Upper lobe of left lung (tissue), 6 donors: ENCODE measurements around the gene FKBP7. TPM values are rescaled to one million over a fixed set of nuclear protein-coding genes. Genes with fewer than 3 reads are reported as not detected.

Source experiments
- ATAC-seq, 2 donors: fragments of 200-7000 bp; cut with Tn5 transposase; one replicate each; pipeline ENCODE4 v1.9.1; 2022; ENCODE audit warnings: mild to moderate bottlenecking in 2 of 2, moderate library complexity in 2 of 2; ENCODE audit not compliant: low FRiP score in 2 of 2
- DNase-seq, 2 donors: peaks; one replicate each; pipeline ENCODE4 v3.0.0-alpha.2; 2019 to 2020
- H3K27ac ChIP-seq, 4 donors: fragments of 200-600 bp; sonication (generic); one replicate each; pipeline ENCODE4 v1.5.1; 2016 to 2019
- H3K27me3 ChIP-seq, 4 donors: fragments of 200-600 bp; sonication (generic); one replicate each; pipeline ENCODE4 v1.5.1; 2017 to 2019
- H3K36me3 ChIP-seq, 4 donors: fragments of 200-600 bp; sonication (generic); one replicate each; pipeline ENCODE4 v1.5.1; 2016 to 2019
- H3K4me1 ChIP-seq, 4 donors: fragments of 200-600 bp; sonication (generic); one replicate each; pipeline ENCODE4 v1.5.1; 2018 to 2019
- H3K4me3 ChIP-seq, 4 donors: fragments of 200-600 bp; sonication (generic); one replicate each; pipeline ENCODE4 v1.5.1; 2017 to 2019; ENCODE audit warnings: mild to moderate bottlenecking in 2 of 4, moderate library complexity in 1 of 4
- H3K9me3 ChIP-seq, 4 donors: fragments of 200-600 bp; sonication (generic); one replicate each; pipeline ENCODE4 v1.5.1; 2018 to 2019
- EP300 ChIP-seq, 4 donors: sonication (generic); formaldehyde crosslinking; IDR thresholded peaks; one replicate each; pipeline ENCODE4 v1.5.1; 2017; ENCODE audit warnings: antibody characterized with exemption in 4 of 4, control low read depth in 2 of 4
- POLR2A ChIP-seq, 4 donors: fragments of 450-650 bp; IDR thresholded peaks; one replicate each; pipeline ENCODE4 v1.5.1; 2016 to 2017; ENCODE audit warnings: antibody characterized with exemption in 4 of 4, mild to moderate bottlenecking in 2 of 4
- POLR2AphosphoS5 ChIP-seq, 2 donors: sonication (generic); formaldehyde crosslinking; IDR thresholded peaks; one replicate each; pipeline ENCODE4 v1.5.1; 2017; ENCODE audit warnings: antibody characterized with exemption in 2 of 2
- WGBS, 2 donors: methylation state at CpG; one replicate each; pipeline ENCODE4 v1.1.5; 2017 to 2018; 5-methylcytosine and 5-hydroxymethylcytosine counted together
- total RNA-seq, 6 donors: library from RNA; depleted of rRNA in 4 of 6; stranded (reverse); fragments of >200 nt in 4 of 6; gene quantifications; one replicate each; pipeline versions ENCODE4 v1.1.0 to v1.2.1, GENCODE V29; 2016 to 2021
- TF ChIP-seq, protein P1 (sequence below), 6 experiments: fragments of 450-650 bp in 4 of 6; fragments of 200-600 bp in 2 of 6; sonication (generic) in 2 of 6; IDR thresholded peaks; one replicate each; pipeline ENCODE4 v1.5.1; 2016 to 2019; ENCODE audit warnings: antibody characterized with exemption in 6 of 6
- donor health status: DM: no; HTN: no; CAD: no; lungs with moderate emphysema.
- donor health status: DM: no; HTN: yes; CAD: no; lungs with severe emphysema.

The FKBP7 gene
- total RNA-seq, 6 donors from 2014 or later, result 3.1 to 13.3 (median 5.3) TPM

DNA sequence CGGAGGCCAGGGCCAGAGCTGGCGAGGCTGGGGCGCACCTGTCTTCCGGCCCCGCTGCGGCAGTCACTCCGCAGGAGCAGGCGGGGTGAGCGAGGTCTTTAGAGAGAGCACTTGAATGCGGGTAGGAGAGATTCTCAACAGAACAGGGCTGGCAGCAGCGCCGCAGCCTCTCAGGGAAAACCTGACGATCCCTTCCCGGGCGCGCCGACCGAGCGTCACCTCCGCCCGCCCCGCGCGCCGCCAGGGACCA lies 28.0 kb downstream of the FKBP7 start:
- TF ChIP-seq EP300 (IDR thresholded peaks at IDR 0.05) (no peak), POLR2AphosphoS5 (IDR thresholded peaks at IDR 0.05) (no peak), POLR2A (IDR thresholded peaks at IDR 0.05) (no peak)
- TF ChIP-seq, protein P1, sequence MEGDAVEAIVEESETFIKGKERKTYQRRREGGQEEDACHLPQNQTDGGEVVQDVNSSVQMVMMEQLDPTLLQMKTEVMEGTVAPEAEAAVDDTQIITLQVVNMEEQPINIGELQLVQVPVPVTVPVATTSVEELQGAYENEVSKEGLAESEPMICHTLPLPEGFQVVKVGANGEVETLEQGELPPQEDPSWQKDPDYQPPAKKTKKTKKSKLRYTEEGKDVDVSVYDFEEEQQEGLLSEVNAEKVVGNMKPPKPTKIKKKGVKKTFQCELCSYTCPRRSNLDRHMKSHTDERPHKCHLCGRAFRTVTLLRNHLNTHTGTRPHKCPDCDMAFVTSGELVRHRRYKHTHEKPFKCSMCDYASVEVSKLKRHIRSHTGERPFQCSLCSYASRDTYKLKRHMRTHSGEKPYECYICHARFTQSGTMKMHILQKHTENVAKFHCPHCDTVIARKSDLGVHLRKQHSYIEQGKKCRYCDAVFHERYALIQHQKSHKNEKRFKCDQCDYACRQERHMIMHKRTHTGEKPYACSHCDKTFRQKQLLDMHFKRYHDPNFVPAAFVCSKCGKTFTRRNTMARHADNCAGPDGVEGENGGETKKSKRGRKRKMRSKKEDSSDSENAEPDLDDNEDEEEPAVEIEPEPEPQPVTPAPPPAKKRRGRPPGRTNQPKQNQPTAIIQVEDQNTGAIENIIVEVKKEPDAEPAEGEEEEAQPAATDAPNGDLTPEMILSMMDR (IDR thresholded peaks at IDR 0.05), result no peak
- no peak for ATAC-seq
- Histone ChIP-seq H3K4me3 (peak overlapping the region; percentile 36 to 88 (median 75)), H3K27me3 (no peaks in the 10 kb centered on the region), H3K27ac (peak overlapping the region; percentile 95 to 97 (median 96)), H3K9me3 (no peaks in the 10 kb centered on the region), H3K36me3 (peaks cover 9 to 22% (median 14%) of the 10 kb centered on the region in 4 donors), H3K4me1 (peaks cover 20 to 26% (median 21%) of the 10 kb centered on the region in 4 donors)
- WGBS, 2 donors, result 1 to 3% methylated on average over 7 to 10 of the region's 25 CpGs
- peak in 1 of 2 donors; percentile 87 for DNase-seq

DNA sequence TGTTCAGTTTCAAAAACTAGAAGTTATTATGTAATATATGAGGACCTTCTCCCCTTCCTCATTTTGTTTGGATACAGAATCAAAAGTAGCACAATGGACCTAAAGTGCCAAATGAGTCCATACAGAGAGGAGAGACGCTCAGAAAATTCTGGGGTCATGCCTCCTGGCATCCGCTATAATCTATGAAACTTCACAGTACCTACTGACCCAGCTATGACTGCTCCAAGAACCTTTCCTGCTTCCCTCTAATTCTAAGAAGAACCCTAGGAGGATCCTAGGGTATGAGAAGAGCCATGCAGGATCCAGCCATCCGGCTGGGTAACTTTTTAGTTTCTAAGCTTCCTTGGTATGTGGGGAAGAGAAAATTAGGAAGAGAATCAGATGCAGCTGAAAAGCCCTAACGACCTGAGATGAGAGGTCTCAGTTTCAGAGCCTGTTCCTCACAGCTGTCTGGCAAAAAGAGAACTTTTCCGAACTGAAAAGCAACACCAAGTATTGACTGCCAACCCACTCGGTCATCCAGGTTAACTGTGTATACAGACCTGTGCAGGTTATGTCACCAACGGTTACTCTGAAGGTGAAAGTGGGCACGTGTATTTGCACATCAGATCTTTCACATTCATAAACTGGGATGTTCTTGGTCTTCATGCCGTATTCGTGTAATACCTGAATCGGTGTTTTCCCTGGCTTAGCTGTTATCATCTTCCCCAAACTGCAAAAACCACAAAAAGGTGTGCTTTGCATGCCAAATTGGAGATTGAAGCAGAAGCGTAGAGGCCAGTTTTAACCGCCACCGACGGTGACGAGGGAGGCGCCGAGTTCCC lies 28.5 kb downstream of the FKBP7 start:
- DNase-seq, result peak in 1 of 2 donors; percentile 25
- Histone ChIP-seq H3K4me3 (peak overlapping the region; percentile 36 to 88 (median 75)), H3K36me3 (peaks cover 14 to 28% (median 18%) of the 10 kb centered on the region in 4 donors), H3K27me3 (no peaks in the 10 kb centered on the region), H3K27ac (peak overlapping the region; percentile 95 to 97 (median 96)), H3K4me1 (peaks cover 20 to 26% (median 21%) of the 10 kb centered on the region in 4 donors), H3K9me3 (no peaks in the 10 kb centered on the region)
- ATAC-seq, result no peak
- 9 to 15% methylated on average over 18 of the region's 18 CpGs for WGBS, 2 donors
- TF ChIP-seq, protein P1 (IDR thresholded peaks at IDR 0.05), result no peak
- peak in 1 of 2 donors; percentile 5 for TF ChIP-seq POLR2AphosphoS5 (IDR thresholded peaks at IDR 0.05)
- TF ChIP-seq EP300 (IDR thresholded peaks at IDR 0.05), result no peak
- no peak for TF ChIP-seq POLR2A (IDR thresholded peaks at IDR 0.05)

- ATAC-seq, result no peak
- Histone ChIP-seq H3K4me3 (peak overlapping the region in 2 of 4 donors; percentile 70 to 80), H3K27me3 (no peaks in the 10 kb centered on the region), H3K27ac (peak overlapping the region in 1 of 4 donors; percentile 96), H3K4me1 (peaks cover 20 to 26% (median 21%) of the 10 kb centered on the region in 4 donors), H3K36me3 (peaks cover 20 to 36% (median 25%) of the 10 kb centered on the region in 4 donors), H3K9me3 (no peaks in the 10 kb centered on the region)
- WGBS, 2 donors, result 78 to 82% methylated on average over 4 of the region's 4 CpGs
- TF ChIP-seq POLR2AphosphoS5 (IDR thresholded peaks at IDR 0.05), result no peak
- no peak for DNase-seq
Measured at GRCh38 chr2:178448968-178449661, 29.3 kb downstream of the FKBP7 start.

GRCh38 chr2:178441426-178441825 lies 37.0 kb downstream of the FKBP7 start:
- no peak for ATAC-seq
- H3K4me1 ChIP-seq, result no peaks in the 10 kb centered on the region
- H3K27ac ChIP-seq, result no peak overlapping the region
- TF ChIP-seq POLR2AphosphoS5 (IDR thresholded peaks at IDR 0.05) (no peak), EP300 (IDR thresholded peaks at IDR 0.05) (no peak), POLR2A (IDR thresholded peaks at IDR 0.05) (no peak)
- TF ChIP-seq, protein P1 (IDR thresholded peaks at IDR 0.05), result no peak
- H3K9me3 ChIP-seq, result no peaks in the 10 kb centered on the region
- WGBS, 2 donors, result 95 to 96% methylated on average over 2 of the region's 2 CpGs
- no peak for DNase-seq
- no peak overlapping the region for H3K4me3 ChIP-seq
- H3K27me3 ChIP-seq, result no peaks in the 10 kb centered on the region
- peaks cover 30 to 93% (median 56%) of the 10 kb centered on the region in 4 donors for H3K36me3 ChIP-seq

DNA sequence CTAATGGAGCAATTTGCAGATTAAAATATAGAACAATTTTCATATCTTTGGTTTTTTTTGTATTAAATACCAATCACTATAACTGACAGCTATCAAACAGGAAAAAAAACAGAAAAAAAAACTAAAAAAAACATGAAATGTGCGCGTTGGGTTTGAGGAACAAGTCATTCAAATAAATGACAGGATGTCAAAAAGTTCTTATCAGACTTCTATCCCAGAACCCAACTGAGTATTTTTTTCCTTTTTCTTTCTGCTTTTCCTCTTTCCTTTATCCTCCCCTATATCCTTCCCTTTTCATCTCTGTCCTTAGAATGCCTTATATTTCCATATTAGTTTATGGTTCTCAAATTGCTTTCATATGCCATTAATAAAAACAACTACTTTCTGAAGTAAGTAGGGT lies 41.7 kb downstream of the FKBP7 start:
- peaks cover 12 to 93% (median 47%) of the 10 kb centered on the region in 4 donors for H3K36me3 ChIP-seq

More for the DNA sequence above, 41.7 kb downstream of the FKBP7 start:
- Histone ChIP-seq H3K9me3 (no peaks in the 10 kb centered on the region), H3K4me3 (no peak overlapping the region), H3K4me1 (no peaks in the 10 kb centered on the region), H3K27me3 (no peaks in the 10 kb centered on the region), H3K27ac (no peak overlapping the region)
- WGBS, 2 donors, result 83 to 88% methylated on average over 2 of the region's 2 CpGs
- no peak for ATAC-seq
- TF ChIP-seq POLR2AphosphoS5 (IDR thresholded peaks at IDR 0.05), result no peak
- no peak for TF ChIP-seq EP300 (IDR thresholded peaks at IDR 0.05)
- TF ChIP-seq POLR2A (IDR thresholded peaks at IDR 0.05), result no peak
- TF ChIP-seq, protein P1 (IDR thresholded peaks at IDR 0.05), result no peak
- no peak for DNase-seq
